ENCODE results near the gene N4BP2L1.
"Not testable (repeated sequence)": the region's sequence is repeated elsewhere in the genome, so short reads cannot be mapped to it uniquely, and the experiment has no call there.

N4BP2L1 gene

GRCh38 chr13:32391101-32391619 lies 36.8 kb downstream of the N4BP2L1 start:
- in situ Hi-C loops (cut with MboI; ENCODE audit: low sequenced_read_pairs), result no loop called here

GRCh38 chr13:32390484-32390883 lies 37.4 kb downstream of the N4BP2L1 start:
- in situ Hi-C loops (cut with MboI; ENCODE audit: low sequenced_read_pairs), result no loop called here

GRCh38 chr13:32390048-32390447 lies 37.9 kb downstream of the N4BP2L1 start:
- in situ Hi-C loops (cut with MboI; ENCODE audit: low sequenced_read_pairs), result no loop called here

- in situ Hi-C loops (cut with MboI; ENCODE audit: low sequenced_read_pairs), result no loop called here
These were observed 42.5 kb downstream of the N4BP2L1 start for GRCh38 chr13:32385410-32385809.

- in situ Hi-C loops (cut with MboI; ENCODE audit: low sequenced_read_pairs), result no loop called here
These were observed 43.2 kb downstream of the N4BP2L1 start for GRCh38 chr13:32384702-32385101.

- in situ Hi-C loops (cut with MboI; ENCODE audit: low sequenced_read_pairs), result no loop called here
These were observed 43.9 kb downstream of the N4BP2L1 start for GRCh38 chr13:32383836-32384618.

GRCh38 chr13:32381539-32381938 lies 46.4 kb downstream of the N4BP2L1 start:
- in situ Hi-C loops (cut with MboI; ENCODE audit: low sequenced_read_pairs), result no loop called here

- in situ Hi-C loops (cut with MboI; ENCODE audit: low sequenced_read_pairs), result no loop called here
These were observed 49.9 kb downstream of the N4BP2L1 start for GRCh38 chr13:32378012-32378411.

- in situ Hi-C loops (cut with MboI; ENCODE audit: low sequenced_read_pairs), result no loop called here
These were observed 51.1 kb downstream of the N4BP2L1 start for GRCh38 chr13:32376642-32377415.

- in situ Hi-C loops (cut with MboI; ENCODE audit: low sequenced_read_pairs), result no loop called here
These were observed 57.1 kb downstream of the N4BP2L1 start for GRCh38 chr13:32370805-32371204.

GRCh38 chr13:32362574-32362973 lies 65.4 kb downstream of the N4BP2L1 start:
- in situ Hi-C loops (cut with MboI; ENCODE audit: low sequenced_read_pairs), result no loop called here

GRCh38 chr13:32355935-32356334 lies 72.0 kb downstream of the N4BP2L1 start:
- in situ Hi-C loops (cut with MboI; ENCODE audit: low sequenced_read_pairs), result not testable (repeated sequence)

GRCh38 chr13:32354040-32354439 lies 73.9 kb downstream of the N4BP2L1 start:
- in situ Hi-C loops (cut with MboI; ENCODE audit: low sequenced_read_pairs), result no loop called here

GRCh38 chr13:32350839-32351441 lies 77.0 kb downstream of the N4BP2L1 start:
- in situ Hi-C loops (cut with MboI; ENCODE audit: low sequenced_read_pairs), result not testable (repeated sequence)

Data from hTERT RPE-1 (cell line).